Kidney epithelial cell (primary cell): Measurements from ENCODE around the gene FBLIM1. TPM values are rescaled to one million over a fixed set of nuclear protein-coding genes. Genes with fewer than 3 reads are reported as not detected.
A peak's percentile ranks its signal among the peaks of the same experiment; 100 is the strongest.

ENCODE experiments used
- DNase-seq: peaks from one replicate; pipeline ENCODE4 v3.0.0-alpha.2; 2010; ENCODE audit warnings: low read depth
- H3K27me3 ChIP-seq: 2 replicates; pipeline ENCODE4 v1.6.0; 2011; ENCODE audit warnings: low read length; ENCODE audit not compliant: control insufficient read depth, insufficient read depth
- H3K36me3 ChIP-seq: 2 replicates; pipeline ENCODE4 v1.5.1; 2011; ENCODE audit warnings: low read length; ENCODE audit not compliant: control insufficient read depth, insufficient read depth
- H3K4me3 ChIP-seq: 2 replicates; pipeline ENCODE4 v1.5.1; 2011; ENCODE audit warnings: low read depth, mild to moderate bottlenecking, control low read depth, low read length
- CTCF ChIP-seq: IDR thresholded peaks from 2 replicates; pipeline ENCODE4 v1.5.1; 2011; ENCODE audit warnings: mild to moderate bottlenecking, moderate library complexity, low read length, control low read depth, inconsistent platforms; ENCODE audit not compliant: insufficient read depth, poor library complexity, severe bottlenecking
- total RNA-seq: library from RNA; depleted of rRNA; stranded (reverse); fragments of >200 nt; gene quantifications from 2 replicates; pipeline ENCODE4 v1.2.3, GENCODE V29; 2015

The FBLIM1 gene
- total RNA-seq, 1 donor from 2014 or later = 364 TPM

- DNase-seq = no peak
- Histone ChIP-seq H3K36me3 (no peaks in the 10 kb centered on the region), H3K27me3 (no peaks in the 10 kb centered on the region), H3K4me3 (peak overlapping the region; percentile 90)
- TF ChIP-seq CTCF = no peak
These were observed 512 bp downstream of the FBLIM1 start for GRCh38 chr1:15758953-15759661.

DNA sequence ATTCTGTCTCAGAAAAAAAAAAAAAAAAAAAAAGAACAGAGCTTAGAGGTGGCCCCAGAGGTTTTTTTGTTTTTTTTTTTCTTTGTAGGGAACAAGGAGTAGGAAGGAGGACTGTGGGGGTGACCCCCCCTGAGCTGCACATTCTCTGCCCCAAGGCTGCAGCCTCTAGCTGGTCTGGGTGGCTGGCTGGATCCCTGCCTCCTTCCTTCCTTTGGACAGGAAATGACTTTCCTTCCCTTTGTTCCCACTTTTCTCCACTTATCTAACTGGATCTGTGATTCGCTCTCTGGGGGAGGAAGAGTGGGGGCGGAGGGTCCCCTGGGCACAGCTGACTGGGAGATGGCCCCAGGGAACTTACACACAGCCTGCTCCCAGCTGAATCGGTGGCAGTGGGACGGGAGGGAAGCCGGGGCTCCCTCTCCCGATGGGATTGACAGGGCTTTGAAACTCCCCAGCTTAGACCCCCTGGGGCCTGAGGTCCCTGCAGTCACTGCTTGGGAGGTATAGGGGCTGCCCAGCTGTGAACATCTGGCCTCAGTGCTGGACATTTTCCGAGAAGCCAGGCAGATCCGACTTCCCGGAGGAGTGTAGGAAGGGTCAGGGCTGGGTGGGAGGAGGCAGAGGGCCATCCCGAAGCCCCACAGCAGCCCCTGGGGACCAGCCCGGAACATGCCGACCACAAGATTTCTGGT is 2.1 kb downstream of the FBLIM1 start:
- H3K4me3 ChIP-seq = peak overlapping the region; percentile 90
- no peaks in the 10 kb centered on the region for H3K27me3 ChIP-seq
- no peaks in the 10 kb centered on the region for H3K36me3 ChIP-seq
- no peak for TF ChIP-seq CTCF
- DNase-seq = no peak

GRCh38 chr1:15761366-15762128 is 3.0 kb downstream of the FBLIM1 start:
- H3K4me3 ChIP-seq = peak overlapping the region; percentile 90
- no peak for TF ChIP-seq CTCF
- H3K27me3 ChIP-seq = no peaks in the 10 kb centered on the region
- no peaks in the 10 kb centered on the region for H3K36me3 ChIP-seq
- DNase-seq = no peak

DNA sequence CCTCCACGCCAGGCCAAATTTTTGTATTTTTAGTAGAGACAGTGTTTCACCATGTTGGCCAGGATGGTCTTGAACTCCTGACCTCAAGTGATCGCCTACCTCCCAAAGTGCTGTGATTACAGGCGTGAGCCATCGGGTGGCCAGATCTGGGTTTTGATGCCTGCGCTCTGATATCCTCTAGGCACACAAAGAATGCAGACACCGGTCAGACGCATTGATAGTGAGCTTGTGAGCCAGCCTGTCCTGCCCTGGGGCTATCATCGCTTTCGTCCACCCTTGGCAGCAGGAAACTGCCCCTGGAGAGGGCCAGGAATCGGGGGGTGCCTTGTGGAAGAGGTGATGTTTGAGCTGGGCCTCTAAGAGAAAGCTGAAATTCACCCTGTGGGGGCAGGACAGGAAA is 4.0 kb downstream of the FBLIM1 start:
- no peak for TF ChIP-seq CTCF
- no peaks in the 10 kb centered on the region for H3K36me3 ChIP-seq

GRCh38 chr1:15764269-15764764 is 5.7 kb downstream of the FBLIM1 start:
- TF ChIP-seq CTCF = no peak
- Histone ChIP-seq H3K27me3 (no peaks in the 10 kb centered on the region), H3K4me3 (no peak overlapping the region), H3K36me3 (peaks cover 3% of the 10 kb centered on the region)
- DNase-seq = no peak

More for the DNA sequence above, 4.0 kb downstream of the FBLIM1 start:
- H3K27me3 ChIP-seq = no peaks in the 10 kb centered on the region
- H3K4me3 ChIP-seq = no peak overlapping the region
- DNase-seq = no peak
